SK-N-MC (cell line): Measurements from ENCODE around the gene DNAH17.

Experiments used
- EZH2 ChIP-seq: fragments of 200-600 bp; sonication (generic); IDR thresholded peaks from one replicate; pipeline ENCODE4 v1.6.1; 2017; ENCODE audit warnings: antibody characterized with exemption
- FOXP2 ChIP-seq: optimal IDR thresholded peaks from 2 replicates; pipeline ENCODE3; 2011; ENCODE audit warnings: mild to moderate bottlenecking, moderate library complexity; ENCODE audit not compliant: insufficient read depth; ENCODE audit errors: extremely low read length, control extremely low read depth
- POLR2AphosphoS5 ChIP-seq: IDR thresholded peaks from 2 replicates; pipeline ENCODE4 v1.6.1; 2012; ENCODE audit warnings: mild to moderate bottlenecking, low read depth, low read length, borderline replicate concordance

GRCh38 chr17:78548725-78549124 lies 28.5 kb downstream of the DNAH17 start:
- no peak for TF ChIP-seq POLR2AphosphoS5
- no peak for TF ChIP-seq EZH2
- TF ChIP-seq FOXP2, result no peak
